Ectodermal cell (in vitro differentiated cells): Measurements from ENCODE around the gene NLGN2.

Source experiments
- H3K27ac ChIP-seq: 2 replicates; pipeline ENCODE4 v1.7.0; 2013; ENCODE audit warnings: mild to moderate bottlenecking, low read depth, low read length; ENCODE audit not compliant: insufficient read depth, poor library complexity, severe bottlenecking
- H3K27me3 ChIP-seq: 2 replicates; pipeline ENCODE4 v1.7.0; 2013; ENCODE audit warnings: mild to moderate bottlenecking, low read length; ENCODE audit not compliant: insufficient read depth, control insufficient read depth, poor library complexity, severe bottlenecking
- H3K36me3 ChIP-seq: one replicate; pipeline ENCODE4 v1.7.0; 2013; ENCODE audit warnings: low read length; ENCODE audit not compliant: control insufficient read depth, insufficient read depth
- H3K4me1 ChIP-seq: one replicate; pipeline ENCODE4 v1.7.0; 2013; ENCODE audit warnings: low read length; ENCODE audit not compliant: control insufficient read depth, insufficient read depth
- H3K4me3 ChIP-seq: 2 replicates; pipeline ENCODE4 v1.7.0; 2013; ENCODE audit warnings: low read depth, low read length, control low read depth; ENCODE audit not compliant: insufficient read depth
- H3K9me3 ChIP-seq: 2 replicates; pipeline ENCODE4 v1.7.0; 2013; ENCODE audit warnings: mild to moderate bottlenecking, low read length, moderate library complexity; ENCODE audit not compliant: control insufficient read depth
- WGBS, 2 experiments: methylation state at CpG; one replicate each; pipeline ENCODE4 v1.1.7; 2013; ENCODE audit warnings: missing lambda C conversion rate in 2 of 2; 5-methylcytosine and 5-hydroxymethylcytosine counted together

NLGN2 gene

GRCh38 chr17:7413346-7413985 is 5.8 kb downstream of the NLGN2 start:
- Histone ChIP-seq H3K27me3 (no peaks in the 10 kb centered on the region), H3K27ac (no peak overlapping the region), H3K9me3 (no peaks in the 10 kb centered on the region), H3K36me3 (peaks cover 36% of the 10 kb centered on the region), H3K4me1 (peaks cover 15% of the 10 kb centered on the region), H3K4me3 (no peak overlapping the region)
- 89 to 94% methylated on average over 6 of the region's 6 CpGs for WGBS, 2 experiments

- no peak overlapping the region for H3K27ac ChIP-seq
- H3K4me3 ChIP-seq = no peak overlapping the region
- peaks cover 28% of the 10 kb centered on the region for H3K4me1 ChIP-seq
- no peaks in the 10 kb centered on the region for H3K9me3 ChIP-seq
- H3K36me3 ChIP-seq = peaks cover 23% of the 10 kb centered on the region
- H3K27me3 ChIP-seq = no peaks in the 10 kb centered on the region
- 88% methylated on average over 14 of the region's 14 CpGs for WGBS, 2 experiments
Observed at GRCh38 chr17:7414837-7415236, 7.2 kb downstream of the NLGN2 start.

- no peaks in the 10 kb centered on the region for H3K27me3 ChIP-seq
- no peak overlapping the region for H3K4me3 ChIP-seq
- peaks cover 37% of the 10 kb centered on the region for H3K4me1 ChIP-seq
- no peaks in the 10 kb centered on the region for H3K9me3 ChIP-seq
- no peak overlapping the region for H3K27ac ChIP-seq
- WGBS, 2 experiments = 95% methylated on average over 23 of the region's 23 CpGs
- H3K36me3 ChIP-seq = peaks cover 13% of the 10 kb centered on the region
Observed at GRCh38 chr17:7415784-7416183, 8.1 kb downstream of the NLGN2 start.

- 85% methylated on average over 5 to 6 of the region's 6 CpGs for WGBS, 2 experiments
- H3K4me1 ChIP-seq = peaks cover 40% of the 10 kb centered on the region
- H3K36me3 ChIP-seq = peaks cover 12% of the 10 kb centered on the region
- H3K4me3 ChIP-seq = no peak overlapping the region
- H3K27ac ChIP-seq = no peak overlapping the region
- no peaks in the 10 kb centered on the region for H3K9me3 ChIP-seq
- no peaks in the 10 kb centered on the region for H3K27me3 ChIP-seq
Observed at GRCh38 chr17:7416323-7416722, 8.7 kb downstream of the NLGN2 start.

GRCh38 chr17:7417056-7417655 is 9.5 kb downstream of the NLGN2 start:
- H3K27me3 ChIP-seq = no peaks in the 10 kb centered on the region
- no peak overlapping the region for H3K27ac ChIP-seq
- H3K36me3 ChIP-seq = peaks cover 12% of the 10 kb centered on the region
- H3K4me1 ChIP-seq = peaks cover 40% of the 10 kb centered on the region
- 94% methylated on average over 54 of the region's 54 CpGs for WGBS, 2 experiments
- no peaks in the 10 kb centered on the region for H3K9me3 ChIP-seq
- H3K4me3 ChIP-seq = no peak overlapping the region

- Histone ChIP-seq H3K36me3 (peaks cover 12% of the 10 kb centered on the region), H3K27ac (peak overlapping the region; percentile 8), H3K4me1 (peaks cover 31% of the 10 kb centered on the region), H3K9me3 (no peaks in the 10 kb centered on the region), H3K4me3 (no peak overlapping the region), H3K27me3 (no peaks in the 10 kb centered on the region)
- WGBS, 2 experiments = 73 to 76% methylated on average over 18 of the region's 18 CpGs
Observed at GRCh38 chr17:7418472-7419152, 11.0 kb downstream of the NLGN2 start.

- H3K9me3 ChIP-seq = no peaks in the 10 kb centered on the region
- H3K36me3 ChIP-seq = peaks cover 9% of the 10 kb centered on the region
- H3K27me3 ChIP-seq = no peaks in the 10 kb centered on the region
- peaks cover 30% of the 10 kb centered on the region for H3K4me1 ChIP-seq
- H3K27ac ChIP-seq = peak within 1 kb of the TSS; percentile 89
- WGBS, 2 experiments = 72 to 80% methylated on average over 17 of the region's 17 CpGs
- H3K4me3 ChIP-seq = no peak within 1 kb of the TSS
Observed at GRCh38 chr17:7419819-7420610, 12.4 kb downstream of the NLGN2 start, which contains the start of gene SPEM1. Gene SPEM1, plus strand, starts transcription at chr17:7420324. Its CDS starts 61 bp downstream, at chr17:7420385.

GRCh38 chr17:7421186-7421585 is 13.5 kb downstream of the NLGN2 start:
- Histone ChIP-seq H3K4me1 (peaks cover 30% of the 10 kb centered on the region), H3K36me3 (no peaks in the 10 kb centered on the region), H3K27ac (no peak overlapping the region), H3K4me3 (no peak overlapping the region), H3K9me3 (no peaks in the 10 kb centered on the region), H3K27me3 (no peaks in the 10 kb centered on the region)
- WGBS, 2 experiments = 92 to 94% methylated on average over 16 of the region's 16 CpGs

- 92 to 96% methylated on average over 4 of the region's 4 CpGs for WGBS, 2 experiments
- no peak overlapping the region for H3K27ac ChIP-seq
- no peaks in the 10 kb centered on the region for H3K27me3 ChIP-seq
- H3K9me3 ChIP-seq = no peaks in the 10 kb centered on the region
- peaks cover 22% of the 10 kb centered on the region for H3K4me1 ChIP-seq
- no peaks in the 10 kb centered on the region for H3K36me3 ChIP-seq
- H3K4me3 ChIP-seq = no peak overlapping the region
Observed at GRCh38 chr17:7423679-7424078, 16.0 kb downstream of the NLGN2 start.

- Histone ChIP-seq H3K9me3 (no peaks in the 10 kb centered on the region), H3K27ac (no peak within 1 kb of the TSS), H3K4me1 (peaks cover 8% of the 10 kb centered on the region), H3K36me3 (no peaks in the 10 kb centered on the region), H3K27me3 (no peaks in the 10 kb centered on the region), H3K4me3 (no peak within 1 kb of the TSS)
- 93 to 96% methylated on average over 7 of the region's 7 CpGs for whole genome bisulfite sequencing, 2 experiments
Observed at GRCh38 chr17:7425316-7425715, 17.7 kb downstream of the NLGN2 start, which contains the start of gene SPEM2. Gene SPEM2, plus strand, starts transcription at chr17:7425616. Its CDS starts 73 bp downstream, at chr17:7425689.
